ENCODE data around the gene MANBA.

Gene MANBA

DNA sequence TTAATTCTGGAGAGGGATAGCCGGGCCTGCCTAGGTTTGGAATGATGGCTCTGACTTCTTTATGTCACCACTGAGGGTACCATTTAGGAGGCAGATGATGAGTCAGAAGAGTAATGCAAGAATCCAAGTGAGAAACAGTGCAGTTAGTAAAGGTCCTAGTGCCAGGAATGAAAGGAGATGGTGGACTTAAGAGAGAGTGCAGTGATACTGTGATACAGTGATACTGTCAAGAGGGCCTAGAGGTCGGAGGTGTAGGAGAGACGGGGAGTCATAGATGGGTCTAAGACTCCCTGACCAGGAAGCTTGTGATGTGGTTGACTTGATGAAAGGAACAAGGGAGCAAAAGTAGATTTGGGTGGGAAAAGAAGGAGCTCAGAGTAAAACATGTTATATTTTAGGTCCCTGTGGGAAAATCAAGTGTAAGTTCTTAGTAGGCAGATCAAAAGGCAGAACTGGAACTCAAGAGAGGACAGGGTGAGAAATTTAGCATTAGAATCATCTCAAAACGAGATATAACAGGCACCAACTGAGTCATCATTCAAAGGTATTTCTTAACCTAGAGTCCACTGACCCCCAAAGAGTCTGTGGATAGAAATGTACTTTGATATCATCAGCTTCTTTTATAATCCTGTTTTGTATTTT, 174.6 kb downstream of the MANBA start:
- DNase-seq: no peak

DNA sequence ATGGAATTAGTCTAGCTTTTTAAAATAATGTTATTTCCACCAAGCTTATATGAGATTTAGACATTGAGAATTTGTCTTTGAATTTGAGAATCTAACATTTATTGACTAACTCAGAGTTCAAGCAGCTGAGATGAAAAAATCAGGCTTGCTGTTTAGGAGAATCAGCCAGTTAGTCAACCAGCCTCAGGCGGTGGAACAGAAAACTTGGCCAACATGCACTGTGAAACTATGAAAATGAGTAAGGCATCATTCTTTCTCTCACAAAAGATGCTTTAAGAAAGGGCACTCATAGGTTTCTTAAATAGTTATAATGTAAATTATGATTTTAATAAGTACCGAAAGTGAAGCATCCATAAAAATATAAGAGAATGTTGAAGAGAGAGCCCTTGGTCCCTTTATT, 175.4 kb downstream of the MANBA start:
- no peak for DNase-seq

DNA sequence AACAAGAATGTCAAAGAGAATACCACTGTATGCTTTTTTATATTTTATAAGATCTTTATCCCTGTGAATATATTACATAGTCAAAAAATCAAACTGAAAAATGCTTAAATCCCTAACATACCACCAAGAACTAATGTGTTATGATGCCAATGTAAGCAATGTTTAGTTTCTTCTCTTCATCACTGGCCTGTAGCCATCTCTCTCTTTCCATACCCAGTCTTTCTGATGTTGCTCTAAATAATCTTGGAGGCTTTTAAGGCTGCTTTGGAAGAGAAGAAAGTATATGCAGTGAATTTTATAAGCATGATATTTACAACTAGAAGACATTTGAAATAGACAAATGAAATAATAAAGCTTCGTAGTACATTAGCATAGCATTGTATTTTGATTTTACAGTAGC, 176.7 kb downstream of the MANBA start:
- no peak for DNase-seq

Measured in NCI-H2107 (cell line).